Measurements from ENCODE around the gene RNF187. TPM values are rescaled to one million over a fixed set of nuclear protein-coding genes. Genes with fewer than 3 reads are reported as not detected.
A peak's percentile ranks its signal among the peaks of the same experiment; 100 is the strongest.

RNF187 gene
- total and polyA plus RNA-seq, 2 of the 4 experiments (the other 2 are of a cell fraction): 14.0 to 55.4 TPM

DNA sequence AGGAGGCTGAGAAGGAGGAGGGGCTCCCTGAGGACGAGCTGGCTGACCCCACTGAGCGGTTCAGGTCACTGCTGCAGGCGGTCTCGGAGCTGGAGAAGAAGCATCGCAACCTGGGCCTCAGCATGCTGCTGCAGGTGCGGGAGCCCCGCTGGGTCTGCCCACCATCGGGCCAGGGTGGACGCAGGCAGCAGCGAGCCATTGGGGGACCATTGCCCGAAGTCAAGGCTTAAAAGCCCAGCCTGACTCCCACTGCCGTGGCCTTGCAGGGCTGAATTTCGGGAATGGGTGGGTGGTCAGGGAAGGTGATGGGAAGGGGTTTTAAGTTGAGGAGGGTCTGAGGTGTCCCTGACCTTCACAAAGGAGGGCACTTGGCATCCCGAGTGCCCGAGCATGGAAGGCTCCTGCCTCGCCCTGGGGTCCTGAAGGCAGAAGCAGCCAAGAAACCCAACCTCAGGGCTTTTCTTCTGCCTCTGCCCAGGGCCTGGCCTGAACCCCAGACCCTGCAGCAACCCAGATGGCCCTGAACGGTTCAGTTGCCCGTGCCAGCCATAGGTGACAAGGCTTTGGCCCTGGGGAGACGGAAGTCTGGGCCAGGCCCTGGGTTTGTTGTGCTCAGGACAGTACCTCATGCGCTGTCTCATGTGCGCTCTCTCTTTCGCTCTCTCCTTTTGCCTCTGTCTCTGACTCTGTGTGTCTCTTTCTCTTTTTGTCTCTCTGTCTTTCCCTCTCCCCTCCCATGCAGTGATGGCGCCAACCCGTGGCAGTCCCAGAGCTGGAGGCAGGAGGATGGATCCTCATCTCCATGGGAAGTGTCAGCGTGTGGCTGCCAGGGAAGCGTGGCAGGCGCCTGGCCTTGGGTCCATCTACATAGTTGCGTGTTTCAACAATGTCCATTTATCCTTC is 6.2 kb downstream of the RNF187 start:
- H3K14ac ChIP-seq (replicated peaks; ENCODE audit: low read depth, low read length): no peak overlapping the region
- no peak overlapping the region for H3K18ac ChIP-seq (ENCODE audit: low read depth, low read length)
- H3K79me1 ChIP-seq (ENCODE audit: low read depth in 1 of 2, low read length in 2 of 2): peaks cover 23 to 46% of the 10 kb centered on the region in 2 experiments
- no peak overlapping the region for H2BK120ac ChIP-seq (ENCODE audit: low read depth, low read length)
- peaks cover 56% of the 10 kb centered on the region for H3K36me3 ChIP-seq (ENCODE audit: control insufficient read depth, insufficient read depth, low read length)
- no peak overlapping the region for H2BK20ac ChIP-seq (ENCODE audit: low read depth, low read length)
- dilution Hi-C loops (cut with HindIII; ENCODE audit: low sequenced_read_pairs, unreplicated experiment) (no loop called here), intact Hi-C loops (cut with micrococcal nuclease) (no loop called here), in situ Hi-C loops (cut with MboI; ENCODE audit: low sequenced_read_pairs) (no loop called here)
- no peak overlapping the region for H2BK5ac ChIP-seq (ENCODE audit: low read depth, low read length, poor library complexity, severe bottlenecking)
- peaks cover 24% of the 10 kb centered on the region for H3K9me1 ChIP-seq (ENCODE audit: insufficient read depth, low read length)
- no peak overlapping the region for H4K8ac ChIP-seq (ENCODE audit: low read depth in 2 of 2, low read length in 2 of 2)
- no peak for ATAC-seq (ENCODE audit: low read depth)
- H2AK5ac ChIP-seq (ENCODE audit: low read depth, low read length): no peak overlapping the region
- no peak overlapping the region for H3K4me2 ChIP-seq (ENCODE audit: low read depth, low read length)
- no peak overlapping the region for H2BK15ac ChIP-seq (ENCODE audit: low read depth, low read length)
- WGBS, 2 experiments (ENCODE audit: extremely low coverage in 2 of 2, insufficient read length in 1 of 2): 90% methylated on average over 17 of the region's 28 CpGs; no CpG with 5 or more reads in 1 of the 2 experiments
- no peaks in the 10 kb centered on the region for H3K27me3 ChIP-seq (ENCODE audit: control insufficient read depth, insufficient read depth, low read length)
- H3K4me3 ChIP-seq (ENCODE audit: insufficient read depth, low read depth, low read length): no peak overlapping the region
- H4K20me1 ChIP-seq (ENCODE audit: insufficient read depth, low read length): peaks cover 11% of the 10 kb centered on the region; the same call in 1 of the 2 replicates
- H3K4me1 ChIP-seq (ENCODE audit: control insufficient read depth, insufficient read depth, low read length): peaks cover 15% of the 10 kb centered on the region
- H2AFZ ChIP-seq (replicated peaks; ENCODE audit: low read length, poor library complexity): no peak overlapping the region
- H2AK9ac ChIP-seq (replicated peaks; ENCODE audit: low read depth, low read length, poor library complexity): peak overlapping the region; percentile 23
- no peak overlapping the region for H3K56ac ChIP-seq (ENCODE audit: extremely low read depth, insufficient read depth, low read length)
- POLR2A ChIA-PET (ENCODE audit: unreplicated experiment): no interaction called here
- H4K91ac ChIP-seq (ENCODE audit: insufficient read depth, low read depth, low read length): no peak overlapping the region
- CTCF ChIA-PET: no interaction called here
- TF ChIP-seq CEBPB (IDR thresholded peaks at IDR 0.05; ENCODE audit: low read depth, low read length) (no peak), BHLHE40 (IDR thresholded peaks at IDR 0.05; ENCODE audit: low read depth, low read length) (no peak), SMC3 (IDR thresholded peaks at IDR 0.05; ENCODE audit: low read depth, low read length) (no peak), MAFK (IDR thresholded peaks at IDR 0.05; ENCODE audit: low read depth, low read length) (no peak), RCOR1 (IDR thresholded peaks at IDR 0.05; ENCODE audit: insufficient replicate concordance, low read length) (no peak), RAD21 (IDR thresholded peaks at IDR 0.05; ENCODE audit: low read length) (no peak)
- TF ChIP-seq, protein P1, sequence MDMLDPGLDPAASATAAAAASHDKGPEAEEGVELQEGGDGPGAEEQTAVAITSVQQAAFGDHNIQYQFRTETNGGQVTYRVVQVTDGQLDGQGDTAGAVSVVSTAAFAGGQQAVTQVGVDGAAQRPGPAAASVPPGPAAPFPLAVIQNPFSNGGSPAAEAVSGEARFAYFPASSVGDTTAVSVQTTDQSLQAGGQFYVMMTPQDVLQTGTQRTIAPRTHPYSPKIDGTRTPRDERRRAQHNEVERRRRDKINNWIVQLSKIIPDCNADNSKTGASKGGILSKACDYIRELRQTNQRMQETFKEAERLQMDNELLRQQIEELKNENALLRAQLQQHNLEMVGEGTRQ (IDR thresholded peaks at IDR 0.05; ENCODE audit: low read depth, low read length): no peak
- no peak overlapping the region for H3K27ac ChIP-seq (ENCODE audit: insufficient read depth, low read length)
- DNase-seq: no peak
- H3K4ac ChIP-seq (ENCODE audit: low read depth, low read length): no peak overlapping the region
- BruUV-seq (replicated peaks): no TSS peak
- H3K23ac ChIP-seq (ENCODE audit: low read depth, low read length): no peak overlapping the region
- no peak overlapping the region for H3K9ac ChIP-seq (ENCODE audit: low read depth, low read length)
- no peaks in the 10 kb centered on the region for H3K9me3 ChIP-seq (ENCODE audit: control insufficient read depth, insufficient read depth, low read length)
- no peak overlapping the region for H4K5ac ChIP-seq (ENCODE audit: low read depth, low read length)
